HG03558 (cell line): ENCODE data around the gene NR2E3.

Experiments used
- ATAC-seq: cut with Tn5 transposase; IDR thresholded peaks from one replicate; pipeline ENCODE4 v1.9.1; 2021; ENCODE audit warnings: moderate number of reproducible peaks; ENCODE audit not compliant: unreplicated experiment; ENCODE audit errors: extremely low read depth

Gene NR2E3

DNA sequence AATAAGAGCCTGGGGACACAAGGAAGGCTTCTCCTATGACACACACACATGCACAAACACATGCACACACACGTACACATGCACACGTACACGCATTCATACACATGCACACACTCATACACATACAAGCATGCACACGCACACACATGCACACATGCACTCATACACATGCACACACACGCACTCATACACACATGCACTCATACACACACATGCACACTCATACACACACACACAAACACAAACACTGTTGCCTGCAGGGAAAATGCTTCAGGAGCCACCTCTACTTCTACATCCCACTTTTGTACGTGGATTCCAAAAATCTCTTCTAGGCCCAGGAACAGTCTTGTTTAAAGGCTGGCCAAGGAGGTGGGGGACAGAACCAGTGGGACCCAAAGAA is 20.7 kb upstream of the NR2E3 start:
- no peak for ATAC-seq

DNA sequence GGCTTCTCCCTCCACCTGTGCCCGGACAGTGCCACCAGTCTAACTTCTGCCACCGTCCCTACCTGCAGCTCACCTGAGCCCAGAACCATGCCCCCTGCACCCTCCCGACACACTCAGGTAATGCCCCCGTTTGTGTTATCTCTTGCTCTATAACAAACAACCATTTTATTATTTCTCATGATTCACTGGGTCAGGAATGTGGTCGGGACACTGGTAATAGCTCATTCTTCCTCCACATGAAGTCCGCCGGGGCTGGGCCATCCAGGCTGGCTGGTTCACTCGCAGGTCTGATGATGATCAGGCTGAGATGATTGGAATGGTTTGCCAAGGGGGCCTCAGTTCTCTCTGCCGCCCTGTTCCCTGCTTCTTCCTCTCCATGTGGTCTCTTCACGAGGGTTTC is 20.3 kb upstream of the NR2E3 start:
- no peak for ATAC-seq

GRCh38 chr15:71791975-71792374 is 18.4 kb upstream of the NR2E3 start:
- no peak for ATAC-seq

DNA sequence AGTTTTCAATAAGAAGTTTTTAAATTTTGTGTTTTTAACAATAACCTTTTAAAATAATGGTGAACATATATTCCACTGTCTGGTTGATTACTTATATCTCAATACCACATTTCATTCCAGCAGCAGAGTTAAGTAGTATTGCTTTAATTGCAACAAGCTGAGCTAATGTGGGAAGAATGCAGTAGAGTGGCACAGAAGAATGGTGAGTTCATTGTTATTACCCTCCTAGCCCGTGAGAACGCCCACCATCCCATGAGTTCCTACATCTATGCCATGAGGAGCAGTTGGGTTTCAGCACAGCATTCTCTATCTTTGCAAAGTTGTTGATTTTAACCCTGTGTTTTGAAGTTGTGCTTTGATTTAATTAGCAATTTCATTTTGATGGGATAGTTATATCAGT is 17.8 kb upstream of the NR2E3 start:
- no peak for ATAC-seq

DNA sequence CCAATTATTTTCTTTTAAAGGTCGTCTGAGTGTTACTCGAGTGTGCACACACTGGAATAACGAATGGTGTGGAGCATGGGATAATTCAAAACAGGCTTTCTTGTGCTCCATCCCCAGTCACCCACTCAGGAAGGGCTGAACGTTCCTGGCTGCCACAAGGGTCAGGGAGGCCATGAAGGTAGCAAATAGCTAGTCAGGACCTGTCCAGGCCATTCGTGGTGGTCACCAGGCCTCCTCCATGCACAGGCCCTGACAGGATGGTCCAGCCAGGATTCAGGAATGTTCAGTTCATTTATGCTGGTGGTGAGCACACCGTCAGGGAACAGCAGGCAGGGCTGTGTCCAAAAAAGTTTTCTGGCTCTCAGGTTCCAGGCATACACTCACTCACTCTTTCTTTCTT is 11.7 kb upstream of the NR2E3 start:
- ATAC-seq, result no peak

- no peak for ATAC-seq
These were observed 10.2 kb upstream of the NR2E3 start for GRCh38 chr15:71800190-71800589.

DNA sequence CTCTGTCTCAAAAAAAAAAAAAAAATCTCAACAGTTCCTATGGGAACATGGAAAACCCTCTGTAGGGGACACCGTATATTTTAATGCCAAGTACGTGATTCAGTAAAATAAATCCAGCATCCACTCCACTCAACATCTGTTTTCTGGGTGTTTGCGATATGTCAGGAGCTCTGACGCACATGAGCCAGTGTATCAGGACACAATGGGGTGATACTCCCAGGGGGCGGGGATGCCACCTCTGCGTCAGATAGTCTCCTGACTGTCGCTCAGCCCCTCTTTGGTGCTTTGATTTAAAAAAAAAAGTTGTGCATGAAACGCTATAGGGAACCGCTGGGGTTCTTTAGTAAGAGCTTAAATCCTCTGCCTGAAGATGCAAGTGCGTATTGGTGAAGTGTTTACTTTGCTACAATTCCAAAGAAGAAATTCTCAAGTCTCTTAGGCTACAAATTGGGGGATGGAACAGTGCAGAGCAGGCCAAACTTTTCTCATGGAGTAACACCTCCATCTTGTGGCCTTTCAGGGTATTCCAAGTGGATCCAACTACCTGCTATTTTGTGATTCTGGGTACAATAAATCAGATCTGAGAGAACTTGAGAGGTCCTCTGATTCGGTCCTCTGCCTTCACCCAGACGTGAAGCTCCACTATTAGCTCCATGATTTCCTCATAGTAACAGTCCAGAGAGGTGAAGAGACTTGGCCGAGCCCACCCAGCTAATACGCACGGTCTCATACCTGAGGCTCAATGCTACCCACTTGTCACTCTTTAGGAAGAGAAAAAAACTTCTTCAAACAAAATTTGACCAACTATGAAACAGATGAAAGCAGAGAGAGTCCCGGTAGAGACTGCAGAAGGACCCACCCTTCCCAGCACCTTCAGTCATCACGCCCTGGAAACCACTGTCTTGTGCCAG is 9.3 kb upstream of the NR2E3 start:
- ATAC-seq, result no peak

- no peak for ATAC-seq
These were observed 8.3 kb upstream of the NR2E3 start for GRCh38 chr15:71801935-71802655.

DNA sequence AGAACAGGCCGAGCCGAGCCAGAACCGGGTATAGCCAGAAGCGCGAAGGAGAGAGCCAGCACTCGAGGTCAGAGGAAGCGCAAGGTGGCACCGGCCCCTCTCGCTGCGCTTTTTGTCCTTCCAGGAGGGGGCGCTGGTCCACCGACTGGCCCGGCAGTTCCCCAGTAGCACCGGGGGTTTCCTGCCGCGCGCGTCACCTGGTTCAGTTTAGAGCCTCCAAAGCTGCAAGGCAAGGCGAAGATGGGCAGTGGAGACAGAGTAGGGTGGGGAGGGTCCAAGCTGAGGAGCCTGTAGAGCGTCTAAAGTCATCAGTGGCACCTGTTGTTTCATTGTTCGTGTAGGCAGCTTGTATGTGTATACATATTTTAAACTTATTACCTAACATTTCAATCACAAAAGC is 7.6 kb upstream of the NR2E3 start:
- ATAC-seq, result no peak

- ATAC-seq, result no peak
These were observed 6.1 kb upstream of the NR2E3 start for GRCh38 chr15:71804226-71804625.

DNA sequence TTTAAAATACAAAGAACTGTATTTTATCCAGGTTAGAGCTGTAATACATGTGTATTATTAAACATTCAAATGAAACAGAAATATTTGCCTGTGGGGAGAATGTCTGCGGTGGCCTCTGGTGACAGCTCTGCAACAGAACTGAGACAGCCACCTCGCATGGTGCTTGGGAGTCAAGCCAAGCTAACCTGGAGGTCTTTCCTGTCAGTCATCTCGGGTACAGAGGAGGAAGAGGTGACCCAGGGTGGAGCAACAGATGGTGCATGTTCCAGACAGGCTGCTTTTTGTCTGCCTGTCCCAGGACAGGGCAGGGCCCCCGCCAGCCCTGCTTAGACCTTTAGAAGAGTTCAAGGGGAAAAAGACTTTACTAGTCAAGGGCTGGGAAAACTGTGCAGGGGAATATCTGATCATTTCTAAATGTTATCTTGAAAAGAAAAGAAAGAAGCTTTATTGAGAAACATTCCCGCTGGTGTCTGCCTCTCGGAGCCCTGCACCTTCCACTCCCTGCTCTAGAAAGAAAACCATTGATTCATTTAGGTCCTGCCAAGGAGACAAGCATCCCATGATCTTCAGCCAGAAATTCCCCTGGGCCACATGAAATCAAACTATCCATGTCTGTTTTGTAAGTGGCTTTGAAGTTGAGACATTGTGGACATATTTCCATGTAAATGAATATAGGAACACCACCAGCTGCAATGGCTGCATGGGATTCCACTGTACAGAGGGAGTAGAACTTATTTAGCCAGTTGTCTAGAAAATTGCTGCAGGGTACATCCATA is 5.5 kb upstream of the NR2E3 start:
- no peak for ATAC-seq

- no peak for ATAC-seq
These were observed 3.9 kb upstream of the NR2E3 start for GRCh38 chr15:71806452-71806931.

DNA sequence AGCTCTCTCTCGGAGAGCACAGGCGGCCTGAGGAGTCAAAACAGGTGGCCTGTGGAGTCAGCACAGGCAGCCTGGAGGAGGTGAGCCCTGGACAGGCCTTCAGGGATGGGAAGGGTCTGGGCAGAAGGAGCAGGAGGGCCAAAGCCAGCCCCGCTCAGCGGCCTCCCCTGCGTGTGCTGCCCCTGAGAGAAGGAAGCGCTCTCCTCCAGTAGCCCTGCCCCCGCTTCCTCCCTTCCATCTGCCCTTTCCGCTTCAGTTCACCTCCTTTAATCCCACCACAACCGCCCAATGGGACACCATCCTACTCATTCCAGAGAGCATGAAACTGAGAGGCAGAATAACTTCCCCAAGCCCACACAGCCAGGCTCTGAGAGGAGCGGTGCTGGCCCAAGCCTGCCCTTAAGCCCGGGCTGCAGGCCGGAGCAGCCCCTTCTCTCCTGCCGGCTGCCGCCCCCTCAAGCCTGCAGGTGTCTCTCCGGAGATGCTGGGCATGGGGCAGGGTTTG is 3.2 kb upstream of the NR2E3 start:
- no peak for ATAC-seq

- no peak for ATAC-seq
These were observed 2.7 kb upstream of the NR2E3 start for GRCh38 chr15:71807691-71808091.

- no peak for ATAC-seq
These were observed 1.9 kb upstream of the NR2E3 start for GRCh38 chr15:71808311-71809020.

DNA sequence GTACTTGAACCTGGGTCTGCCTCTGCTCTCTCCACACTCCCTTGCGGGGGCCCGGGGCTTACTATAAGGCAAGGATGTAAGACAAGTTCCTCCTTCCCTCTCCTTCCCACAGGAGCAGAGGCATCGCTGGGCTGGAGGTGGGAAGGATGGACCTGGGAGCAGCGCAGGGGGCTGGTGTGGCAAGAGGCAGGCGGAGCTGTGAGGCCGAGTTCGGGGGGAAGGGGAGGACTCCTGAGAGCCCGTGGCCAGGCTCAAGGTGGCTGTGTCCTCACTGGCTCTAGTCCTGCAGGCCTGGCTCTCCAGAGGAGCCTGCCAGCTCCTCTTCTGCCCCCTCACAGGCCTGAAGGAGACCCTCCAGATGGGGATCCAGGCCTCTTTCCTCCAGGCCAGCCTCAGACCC is 1.0 kb upstream of the NR2E3 start:
- no peak for ATAC-seq

GRCh38 chr15:71811036-71811736 is 832 bp downstream of the NR2E3 start:
- ATAC-seq, result no peak

DNA sequence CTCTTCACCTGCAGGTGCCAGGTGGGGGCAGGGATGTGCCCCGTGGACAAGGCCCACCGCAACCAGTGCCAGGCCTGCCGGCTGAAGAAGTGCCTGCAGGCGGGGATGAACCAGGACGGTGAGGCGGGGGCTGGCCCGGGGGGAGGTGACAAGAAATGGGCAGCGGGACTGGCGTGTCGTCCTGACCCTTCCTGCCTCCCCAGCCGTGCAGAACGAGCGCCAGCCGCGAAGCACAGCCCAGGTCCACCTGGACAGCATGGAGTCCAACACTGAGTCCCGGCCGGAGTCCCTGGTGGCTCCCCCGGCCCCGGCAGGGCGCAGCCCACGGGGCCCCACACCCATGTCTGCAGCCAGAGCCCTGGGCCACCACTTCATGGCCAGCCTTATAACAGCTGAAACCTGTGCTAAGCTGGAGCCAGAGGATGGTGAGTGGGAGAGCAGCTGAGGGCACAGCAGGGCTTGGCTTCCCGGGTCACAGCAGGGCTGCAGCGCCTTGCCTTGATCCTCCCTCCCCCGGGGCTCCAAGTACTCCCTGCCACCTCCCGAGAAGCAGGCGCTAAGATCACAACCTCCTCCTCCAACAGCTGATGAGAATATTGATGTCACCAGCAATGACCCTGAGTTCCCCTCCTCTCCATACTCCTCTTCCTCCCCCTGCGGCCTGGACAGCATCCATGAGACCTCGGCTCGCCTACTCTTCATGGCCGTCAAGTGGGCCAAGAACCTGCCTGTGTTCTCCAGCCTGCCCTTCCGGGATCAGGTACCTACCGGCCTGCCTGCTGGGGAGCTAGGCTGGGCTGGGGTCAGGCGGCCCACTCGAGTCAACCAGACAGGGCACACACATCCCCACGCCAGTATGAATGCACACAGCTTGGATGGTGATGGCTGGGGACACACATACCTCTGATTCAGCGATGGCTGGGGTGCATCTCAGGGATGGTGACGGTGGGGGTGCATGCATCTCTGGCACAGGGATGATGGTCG is 1.7 kb downstream of the NR2E3 start:
- ATAC-seq, result no peak
